ENCODE measurements around the gene MTMR6.

MTMR6 gene

DNA sequence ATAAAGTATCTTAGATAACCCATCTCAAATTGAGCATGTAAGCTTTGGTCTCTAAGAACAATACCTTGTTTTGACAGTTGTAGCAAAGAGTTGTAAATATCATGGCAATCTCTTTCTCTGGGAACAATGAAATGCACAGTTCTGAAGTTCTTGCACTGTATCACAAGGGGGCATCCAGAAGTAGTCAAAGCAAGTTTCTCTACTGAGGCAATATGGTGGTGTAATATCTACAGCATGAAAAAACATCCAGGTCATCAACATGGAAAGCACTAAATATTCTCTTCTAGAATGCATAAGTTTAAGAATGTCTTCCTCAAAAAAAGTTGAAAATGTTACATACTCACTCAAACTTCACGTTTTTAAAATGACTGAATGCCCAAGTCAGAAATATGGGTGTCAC is 19.6 kb downstream of the MTMR6 start:
- Histone ChIP-seq H3K4me3 (ENCODE audit: low read length) (no peak overlapping the region), H3K9ac (ENCODE audit: low read length) (no peak overlapping the region), H3K36me3 (ENCODE audit: control insufficient read depth, low read depth, low read length) (peaks cover 10% of the 10 kb centered on the region), H3K4me1 (ENCODE audit: control insufficient read depth, low read depth, low read length) (no peaks in the 10 kb centered on the region), H3K27me3 (ENCODE audit: control insufficient read depth, insufficient read depth, low read length) (no peaks in the 10 kb centered on the region), H3K27ac (ENCODE audit: low read length) (no peak overlapping the region), H3K9me3 (ENCODE audit: control insufficient read depth, low read depth, low read length) (no peaks in the 10 kb centered on the region)

DNA sequence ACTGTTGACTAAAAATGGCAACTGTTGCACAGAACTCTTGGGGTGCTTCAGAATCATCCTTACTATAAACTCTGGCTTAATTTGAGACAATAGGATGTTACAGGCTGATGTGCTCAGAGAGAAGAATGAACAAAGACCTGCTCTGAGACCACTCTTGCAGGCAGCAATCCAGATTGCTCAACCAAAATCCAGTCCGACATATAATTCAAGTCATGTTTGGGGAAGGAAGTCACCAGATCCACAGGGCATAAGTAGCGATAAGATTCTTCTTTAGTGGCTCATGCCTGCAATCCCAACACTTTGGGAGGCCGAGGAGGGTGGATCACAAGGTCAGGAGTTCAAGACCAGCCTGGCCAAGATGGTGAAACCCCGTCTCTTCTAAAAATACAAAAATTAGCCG is 20.6 kb downstream of the MTMR6 start:
- Histone ChIP-seq H3K36me3 (ENCODE audit: control insufficient read depth, low read depth, low read length) (peaks cover 10% of the 10 kb centered on the region), H3K27me3 (ENCODE audit: control insufficient read depth, insufficient read depth, low read length) (no peaks in the 10 kb centered on the region), H3K4me3 (ENCODE audit: low read length) (no peak overlapping the region), H3K9ac (ENCODE audit: low read length) (no peak overlapping the region), H3K27ac (ENCODE audit: low read length) (no peak overlapping the region), H3K9me3 (ENCODE audit: control insufficient read depth, low read depth, low read length) (no peaks in the 10 kb centered on the region), H3K4me1 (ENCODE audit: control insufficient read depth, low read depth, low read length) (no peaks in the 10 kb centered on the region)

DNA sequence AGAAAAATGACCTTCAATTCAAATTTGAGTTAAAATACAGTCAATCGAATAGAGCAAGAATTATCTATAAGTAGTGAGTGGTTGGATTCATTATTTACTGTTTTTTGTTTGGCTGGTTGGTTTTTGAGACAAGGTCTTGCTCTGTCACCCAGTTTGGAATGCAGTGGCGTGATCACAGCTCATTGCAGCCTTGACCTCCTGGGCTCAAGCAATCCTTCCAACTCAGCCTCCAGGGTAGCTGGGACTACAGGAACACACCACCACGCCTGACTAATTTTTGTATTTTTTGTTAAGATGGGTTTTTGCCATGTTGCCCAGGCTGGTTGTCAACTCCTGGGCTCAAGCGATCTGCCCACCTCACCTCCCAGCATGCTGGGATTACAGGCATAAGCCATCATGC is 25.0 kb downstream of the MTMR6 start:
- Histone ChIP-seq H3K9ac (ENCODE audit: low read length) (no peak overlapping the region), H3K4me1 (ENCODE audit: control insufficient read depth, low read depth, low read length) (no peaks in the 10 kb centered on the region), H3K27ac (ENCODE audit: low read length) (no peak overlapping the region), H3K4me3 (ENCODE audit: low read length) (no peak overlapping the region), H3K36me3 (ENCODE audit: control insufficient read depth, low read depth, low read length) (peaks cover 13% of the 10 kb centered on the region), H3K27me3 (ENCODE audit: control insufficient read depth, insufficient read depth, low read length) (no peaks in the 10 kb centered on the region), H3K9me3 (ENCODE audit: control insufficient read depth, low read depth, low read length) (no peaks in the 10 kb centered on the region)

DNA sequence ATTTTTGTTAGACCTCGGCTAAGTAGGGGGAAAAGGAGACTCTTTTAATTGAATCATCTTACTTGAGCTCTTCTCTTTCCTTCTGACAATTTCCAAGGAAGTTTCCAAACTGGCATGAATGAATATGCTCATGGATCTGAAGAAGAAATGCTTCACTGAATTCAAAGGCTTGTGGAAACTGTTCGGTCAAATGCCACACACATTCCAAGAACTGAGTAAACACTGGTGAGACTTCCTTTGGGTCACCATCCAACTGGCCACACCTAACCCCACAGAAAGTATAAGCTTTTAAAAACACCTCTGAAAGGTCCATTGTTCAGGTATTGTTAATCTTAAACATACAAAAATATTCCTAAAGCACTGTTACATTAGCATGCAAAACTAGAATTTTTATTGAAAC is 33.6 kb downstream of the MTMR6 start:
- no peak overlapping the region for H3K9ac ChIP-seq (ENCODE audit: low read length)
- no peak overlapping the region for H3K4me3 ChIP-seq (ENCODE audit: low read length)
- H3K36me3 ChIP-seq (ENCODE audit: control insufficient read depth, low read depth, low read length): no peaks in the 10 kb centered on the region
- no peaks in the 10 kb centered on the region for H3K4me1 ChIP-seq (ENCODE audit: control insufficient read depth, low read depth, low read length)
- no peaks in the 10 kb centered on the region for H3K27me3 ChIP-seq (ENCODE audit: control insufficient read depth, insufficient read depth, low read length)
- no peaks in the 10 kb centered on the region for H3K9me3 ChIP-seq (ENCODE audit: control insufficient read depth, low read depth, low read length)
- H3K27ac ChIP-seq (ENCODE audit: low read length): no peak overlapping the region

DNA sequence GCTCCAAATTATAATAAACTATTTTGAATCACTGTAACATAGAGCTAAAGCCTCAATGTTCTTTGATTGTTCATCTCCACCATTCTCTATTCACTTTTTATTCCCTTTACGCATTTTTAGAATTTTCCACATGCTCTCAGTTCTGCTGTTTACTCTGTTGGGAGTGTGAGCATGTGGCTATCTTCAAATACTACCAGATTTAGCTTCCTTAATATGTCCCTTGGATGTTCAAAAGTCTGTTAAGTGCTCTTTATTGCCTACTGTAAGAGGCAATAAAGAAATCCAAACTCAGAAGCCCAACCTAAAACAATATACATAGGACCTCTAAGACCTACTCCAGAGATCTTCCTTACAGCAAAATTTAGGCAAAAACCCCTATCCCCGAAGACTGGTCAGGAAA is 34.5 kb downstream of the MTMR6 start:
- H3K4me3 ChIP-seq (ENCODE audit: low read length): no peak overlapping the region
- no peak overlapping the region for H3K9ac ChIP-seq (ENCODE audit: low read length)
- H3K27me3 ChIP-seq (ENCODE audit: control insufficient read depth, insufficient read depth, low read length): no peaks in the 10 kb centered on the region
- no peak overlapping the region for H3K27ac ChIP-seq (ENCODE audit: low read length)
- no peaks in the 10 kb centered on the region for H3K36me3 ChIP-seq (ENCODE audit: control insufficient read depth, low read depth, low read length)
- no peaks in the 10 kb centered on the region for H3K4me1 ChIP-seq (ENCODE audit: control insufficient read depth, low read depth, low read length)
- no peaks in the 10 kb centered on the region for H3K9me3 ChIP-seq (ENCODE audit: control insufficient read depth, low read depth, low read length)

DNA sequence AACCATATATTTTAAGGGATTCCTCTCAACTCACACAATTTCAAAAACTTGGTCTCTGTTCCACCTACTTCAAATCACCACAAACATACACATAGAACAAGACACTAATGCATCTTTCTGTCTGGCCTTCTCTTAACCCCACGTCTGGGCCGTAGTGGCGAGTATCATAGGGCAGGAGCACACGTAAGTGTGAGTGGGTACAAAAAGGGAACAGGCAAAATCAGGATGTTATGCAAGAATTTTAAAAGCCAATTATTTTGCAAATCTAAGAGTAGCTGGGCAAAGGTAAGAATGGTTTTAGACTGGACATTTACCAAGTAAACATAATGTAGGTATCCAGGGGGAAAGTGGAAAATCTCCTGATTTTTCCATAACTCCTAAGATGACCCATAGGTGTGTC is 35.1 kb downstream of the MTMR6 start:
- no peaks in the 10 kb centered on the region for H3K27me3 ChIP-seq (ENCODE audit: control insufficient read depth, insufficient read depth, low read length)
- H3K36me3 ChIP-seq (ENCODE audit: control insufficient read depth, low read depth, low read length): no peaks in the 10 kb centered on the region
- no peak overlapping the region for H3K9ac ChIP-seq (ENCODE audit: low read length)
- H3K4me1 ChIP-seq (ENCODE audit: control insufficient read depth, low read depth, low read length): no peaks in the 10 kb centered on the region
- no peak overlapping the region for H3K27ac ChIP-seq (ENCODE audit: low read length)
- no peak overlapping the region for H3K4me3 ChIP-seq (ENCODE audit: low read length)
- no peaks in the 10 kb centered on the region for H3K9me3 ChIP-seq (ENCODE audit: control insufficient read depth, low read depth, low read length)

DNA sequence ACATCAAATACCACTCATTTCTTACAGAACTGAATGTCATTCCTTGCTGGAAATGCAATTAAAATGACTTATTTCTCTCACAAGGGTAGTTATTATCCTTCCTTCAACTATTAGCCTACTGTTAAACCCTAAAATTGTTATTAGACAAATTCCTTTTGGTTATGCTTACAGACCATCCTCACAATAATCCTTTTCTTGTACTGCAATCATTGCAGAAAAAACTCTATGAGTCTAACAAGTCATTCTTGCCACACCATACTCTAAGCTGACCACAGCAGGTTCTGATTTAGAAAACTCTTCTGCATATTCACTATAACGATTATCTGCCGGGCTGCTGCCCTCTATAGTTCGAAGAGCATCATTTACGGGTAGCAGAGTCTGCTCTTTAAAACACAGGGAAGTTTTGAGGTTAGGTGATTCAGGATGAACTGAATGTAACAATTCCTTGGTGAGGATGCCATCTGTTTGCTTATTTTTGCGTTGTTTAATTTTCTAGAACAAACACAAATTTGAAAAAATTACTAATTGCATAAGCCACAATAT is 38.2 kb downstream of the MTMR6 start:
- H3K9me3 ChIP-seq (ENCODE audit: control insufficient read depth, low read depth, low read length): no peaks in the 10 kb centered on the region
- no peak overlapping the region for H3K4me3 ChIP-seq (ENCODE audit: low read length)
- H3K27me3 ChIP-seq (ENCODE audit: control insufficient read depth, insufficient read depth, low read length): no peaks in the 10 kb centered on the region
- H3K27ac ChIP-seq (ENCODE audit: low read length): no peak overlapping the region
- H3K4me1 ChIP-seq (ENCODE audit: control insufficient read depth, low read depth, low read length): peaks cover 3% of the 10 kb centered on the region
- no peak overlapping the region for H3K9ac ChIP-seq (ENCODE audit: low read length)
- H3K36me3 ChIP-seq (ENCODE audit: control insufficient read depth, low read depth, low read length): no peaks in the 10 kb centered on the region

DNA sequence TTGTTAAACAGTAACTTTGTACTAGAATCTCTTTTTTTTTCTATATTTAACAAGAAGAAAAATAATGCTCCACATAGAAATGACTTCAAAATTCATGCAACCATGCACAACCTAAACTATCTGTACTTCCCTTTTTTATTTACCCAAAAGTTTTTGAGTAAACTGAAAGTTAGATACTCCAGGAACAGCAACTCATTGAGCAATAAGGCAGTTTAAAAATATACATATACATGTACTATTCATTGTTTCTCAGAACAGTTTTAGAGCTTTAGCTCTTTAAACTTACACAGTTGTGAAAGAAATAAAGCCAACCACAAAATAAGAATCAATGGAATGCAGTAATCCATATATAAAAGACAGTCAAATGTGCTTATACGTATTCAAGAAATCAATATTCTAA is 39.2 kb downstream of the MTMR6 start:
- no peak overlapping the region for H3K9ac ChIP-seq (ENCODE audit: low read length)
- H3K36me3 ChIP-seq (ENCODE audit: control insufficient read depth, low read depth, low read length): no peaks in the 10 kb centered on the region
- H3K27ac ChIP-seq (ENCODE audit: low read length): no peak overlapping the region
- H3K4me1 ChIP-seq (ENCODE audit: control insufficient read depth, low read depth, low read length): peaks cover 3% of the 10 kb centered on the region
- H3K9me3 ChIP-seq (ENCODE audit: control insufficient read depth, low read depth, low read length): no peaks in the 10 kb centered on the region
- no peak overlapping the region for H3K4me3 ChIP-seq (ENCODE audit: low read length)
- no peaks in the 10 kb centered on the region for H3K27me3 ChIP-seq (ENCODE audit: control insufficient read depth, insufficient read depth, low read length)

DNA sequence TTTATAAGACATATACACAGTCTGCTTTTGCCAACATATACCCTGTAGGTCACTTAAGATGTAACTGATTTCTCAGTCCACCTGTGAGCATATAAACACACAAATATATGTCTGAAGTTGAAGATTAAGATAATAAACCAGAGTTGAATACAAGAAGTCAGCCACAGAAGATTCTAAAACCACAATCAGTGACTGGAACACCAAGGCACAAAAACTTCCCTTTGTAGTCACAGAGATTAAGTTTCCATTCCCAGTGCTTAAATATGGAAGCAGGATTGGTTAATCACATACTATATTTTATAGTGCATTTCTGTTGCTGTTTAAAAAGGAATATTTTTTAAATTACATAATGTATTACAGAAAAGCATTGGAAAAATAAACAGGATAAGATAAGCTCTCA is 39.9 kb downstream of the MTMR6 start:
- no peaks in the 10 kb centered on the region for H3K36me3 ChIP-seq (ENCODE audit: control insufficient read depth, low read depth, low read length)
- no peaks in the 10 kb centered on the region for H3K9me3 ChIP-seq (ENCODE audit: control insufficient read depth, low read depth, low read length)
- H3K9ac ChIP-seq (ENCODE audit: low read length): no peak overlapping the region
- H3K4me1 ChIP-seq (ENCODE audit: control insufficient read depth, low read depth, low read length): peaks cover 3% of the 10 kb centered on the region
- no peak overlapping the region for H3K4me3 ChIP-seq (ENCODE audit: low read length)
- no peaks in the 10 kb centered on the region for H3K27me3 ChIP-seq (ENCODE audit: control insufficient read depth, insufficient read depth, low read length)
- H3K27ac ChIP-seq (ENCODE audit: low read length): no peak overlapping the region

DNA sequence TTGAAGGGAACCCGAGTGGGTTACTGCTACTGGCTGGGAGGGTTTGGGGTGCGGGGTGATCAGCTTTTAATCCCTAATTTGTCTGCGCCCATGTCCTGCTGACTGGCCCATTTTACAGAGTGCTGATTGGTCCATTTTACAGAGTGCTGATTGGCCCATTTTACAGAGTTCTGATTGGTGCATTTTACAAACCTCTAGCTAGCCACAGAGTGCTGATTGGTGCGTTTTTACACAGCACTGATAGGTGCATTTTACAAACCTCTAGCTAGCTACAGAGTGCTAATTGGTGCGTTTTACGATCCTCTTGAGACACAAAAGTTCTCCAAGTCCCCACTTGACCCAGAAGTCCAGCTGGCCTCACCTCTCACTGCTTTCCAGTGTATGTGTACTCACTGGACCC is 43.2 kb downstream of the MTMR6 start:
- Histone ChIP-seq H3K9ac (ENCODE audit: low read length) (no peak overlapping the region), H3K36me3 (ENCODE audit: control insufficient read depth, low read depth, low read length) (no peaks in the 10 kb centered on the region), H3K27ac (ENCODE audit: low read length) (no peak overlapping the region), H3K4me3 (ENCODE audit: low read length) (no peak overlapping the region), H3K4me1 (ENCODE audit: control insufficient read depth, low read depth, low read length) (peaks cover 3% of the 10 kb centered on the region), H3K27me3 (ENCODE audit: control insufficient read depth, insufficient read depth, low read length) (no peaks in the 10 kb centered on the region), H3K9me3 (ENCODE audit: control insufficient read depth, low read depth, low read length) (no peaks in the 10 kb centered on the region)

DNA sequence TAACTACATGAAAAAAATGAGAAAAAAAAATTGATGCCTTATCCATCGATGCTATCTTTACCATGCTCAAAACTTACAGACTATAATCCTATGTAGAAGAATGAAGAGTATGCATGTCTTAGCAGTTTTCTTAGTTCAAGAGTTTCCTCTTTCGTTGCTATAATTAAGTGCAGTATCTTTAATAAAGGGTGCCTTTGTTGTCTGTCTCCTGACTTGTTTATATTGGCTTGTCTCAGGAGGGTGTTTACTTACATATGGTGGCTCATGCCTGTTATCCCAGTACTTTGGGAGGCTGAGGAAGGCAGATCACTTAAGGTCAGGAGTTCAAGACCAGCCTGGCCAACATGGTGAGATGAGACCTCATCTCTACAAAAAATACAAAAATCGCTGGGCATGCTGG is 44.3 kb downstream of the MTMR6 start:
- Histone ChIP-seq H3K27ac (ENCODE audit: low read length) (no peak overlapping the region), H3K9me3 (ENCODE audit: control insufficient read depth, low read depth, low read length) (no peaks in the 10 kb centered on the region), H3K4me1 (ENCODE audit: control insufficient read depth, low read depth, low read length) (peaks cover 3% of the 10 kb centered on the region), H3K36me3 (ENCODE audit: control insufficient read depth, low read depth, low read length) (no peaks in the 10 kb centered on the region), H3K9ac (ENCODE audit: low read length) (no peak overlapping the region), H3K4me3 (ENCODE audit: low read length) (no peak overlapping the region), H3K27me3 (ENCODE audit: control insufficient read depth, insufficient read depth, low read length) (no peaks in the 10 kb centered on the region)

DNA sequence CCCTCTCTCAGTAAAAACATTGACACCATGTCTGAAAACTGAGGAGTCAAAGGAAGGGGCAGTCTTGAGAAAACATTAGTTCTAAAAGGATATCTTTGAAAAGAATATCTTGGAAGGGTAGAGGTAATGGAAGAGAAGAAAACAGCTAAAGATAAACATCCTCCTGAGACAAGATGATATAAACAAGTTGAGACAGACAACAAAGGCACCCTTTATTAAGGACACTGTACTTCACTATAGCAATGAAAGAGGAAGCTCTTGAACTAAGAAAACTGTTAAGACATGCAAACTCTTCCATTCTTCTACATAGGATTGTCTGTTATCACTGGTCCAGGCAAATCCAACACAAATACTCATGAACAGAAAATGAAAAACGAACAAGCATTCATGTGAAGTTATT is 46.3 kb downstream of the MTMR6 start:
- no peaks in the 10 kb centered on the region for H3K27me3 ChIP-seq (ENCODE audit: control insufficient read depth, insufficient read depth, low read length)
- no peak overlapping the region for H3K27ac ChIP-seq (ENCODE audit: low read length)
- peaks cover 3% of the 10 kb centered on the region for H3K4me1 ChIP-seq (ENCODE audit: control insufficient read depth, low read depth, low read length)
- no peak overlapping the region for H3K4me3 ChIP-seq (ENCODE audit: low read length)
- H3K9ac ChIP-seq (ENCODE audit: low read length): no peak overlapping the region
- no peaks in the 10 kb centered on the region for H3K36me3 ChIP-seq (ENCODE audit: control insufficient read depth, low read depth, low read length)
- H3K9me3 ChIP-seq (ENCODE audit: control insufficient read depth, low read depth, low read length): no peaks in the 10 kb centered on the region

All from iPS-18a (cell line).